Endodermal cell (in vitro differentiated cells): ENCODE data around the gene ZBP1. TPM values are rescaled to one million over a fixed set of nuclear protein-coding genes. Genes with fewer than 3 reads are reported as not detected.

Experiments used
- DNase-seq: peaks from one replicate; pipeline ENCODE4 v3.0.0-alpha.2; 2017
- H3K27ac ChIP-seq: 2 replicates; pipeline ENCODE4 v1.5.1; 2013; ENCODE audit warnings: mild to moderate bottlenecking, low read depth, low read length, moderate library complexity
- H3K27me3 ChIP-seq: 2 replicates; pipeline ENCODE4 v1.6.1; 2013; ENCODE audit warnings: mild to moderate bottlenecking, low read length, moderate library complexity; ENCODE audit not compliant: insufficient read depth, control insufficient read depth, poor library complexity, severe bottlenecking
- H3K36me3 ChIP-seq: 2 replicates; pipeline ENCODE4 v1.7.0; 2013; ENCODE audit warnings: mild to moderate bottlenecking, low read length, moderate library complexity; ENCODE audit not compliant: control insufficient read depth, insufficient read depth
- H3K4me1 ChIP-seq: one replicate; pipeline ENCODE4 v1.7.0; 2013; ENCODE audit warnings: low read length; ENCODE audit not compliant: control insufficient read depth, insufficient read depth
- H3K4me3 ChIP-seq: 2 replicates; pipeline ENCODE4 v1.5.1; 2013; ENCODE audit warnings: mild to moderate bottlenecking, low read length, moderate library complexity
- H3K9ac ChIP-seq: 2 replicates; pipeline ENCODE4 v1.6.1; 2013; ENCODE audit warnings: mild to moderate bottlenecking, low read length, moderate library complexity; ENCODE audit not compliant: poor library complexity, severe bottlenecking; ENCODE audit errors: extremely low read depth
- H3K9me3 ChIP-seq: 2 replicates; pipeline ENCODE4 v1.6.1; 2013; ENCODE audit warnings: mild to moderate bottlenecking, low read length, moderate library complexity; ENCODE audit not compliant: control insufficient read depth
- H3K27ac Mint-ChIP-seq: 2 replicates; pipeline ENCODE4 v1.8.0; 2020; ENCODE audit warnings: mixed read lengths
- H3K27me3 Mint-ChIP-seq: 2 replicates; pipeline ENCODE4 v1.8.0; 2021; ENCODE audit warnings: mild to moderate bottlenecking, mixed read lengths; ENCODE audit not compliant: insufficient read depth
- H3K36me3 Mint-ChIP-seq: 2 replicates; pipeline ENCODE4 v1.8.0; 2020; ENCODE audit warnings: low read depth, mixed read lengths
- H3K4me1 Mint-ChIP-seq: 2 replicates; pipeline ENCODE4 v1.8.0; 2020; ENCODE audit warnings: mixed read lengths
- H3K4me3 Mint-ChIP-seq: 2 replicates; pipeline ENCODE4 v1.8.0; 2020; ENCODE audit warnings: mild to moderate bottlenecking, moderate library complexity, mixed read lengths
- H3K9me3 Mint-ChIP-seq: 2 replicates; pipeline ENCODE4 v1.8.0; 2020; ENCODE audit warnings: mild to moderate bottlenecking, mixed read lengths
- WGBS, 2 experiments: methylation state at CpG; one replicate each; pipeline versions ENCODE4 v1.1.5 to v1.1.7; 2013; ENCODE audit warnings: missing lambda C conversion rate in 2 of 2, mixed read lengths in 1 of 2; ENCODE audit not compliant: insufficient coverage in 1 of 2, insufficient read length in 1 of 2; 5-methylcytosine and 5-hydroxymethylcytosine counted together
- total RNA-seq, 2 donors: library from RNA; stranded (reverse); fragmentation: NEBNext Ultra II Directional in 1 of 2; extraction: Animal tissue kit (Norgen Biotek cat#: 25700) in 1 of 2; gene quantifications; 2 replicates in 1 of 2; 3 replicates in 1 of 2; pipeline ENCODE4 v1.2.1, GENCODE V29; 2021
- TF ChIP-seq, protein P1 (sequence below): fragments of 200-600 bp; sonication (generic); conservative IDR thresholded peaks from 2 replicates; pipeline ENCODE4 v1.5.0; 2021; ENCODE audit warnings: antibody characterized with exemption, mild to moderate bottlenecking

Gene ZBP1
- total RNA-seq, 2 donors from 2014 or later = not detected

DNA sequence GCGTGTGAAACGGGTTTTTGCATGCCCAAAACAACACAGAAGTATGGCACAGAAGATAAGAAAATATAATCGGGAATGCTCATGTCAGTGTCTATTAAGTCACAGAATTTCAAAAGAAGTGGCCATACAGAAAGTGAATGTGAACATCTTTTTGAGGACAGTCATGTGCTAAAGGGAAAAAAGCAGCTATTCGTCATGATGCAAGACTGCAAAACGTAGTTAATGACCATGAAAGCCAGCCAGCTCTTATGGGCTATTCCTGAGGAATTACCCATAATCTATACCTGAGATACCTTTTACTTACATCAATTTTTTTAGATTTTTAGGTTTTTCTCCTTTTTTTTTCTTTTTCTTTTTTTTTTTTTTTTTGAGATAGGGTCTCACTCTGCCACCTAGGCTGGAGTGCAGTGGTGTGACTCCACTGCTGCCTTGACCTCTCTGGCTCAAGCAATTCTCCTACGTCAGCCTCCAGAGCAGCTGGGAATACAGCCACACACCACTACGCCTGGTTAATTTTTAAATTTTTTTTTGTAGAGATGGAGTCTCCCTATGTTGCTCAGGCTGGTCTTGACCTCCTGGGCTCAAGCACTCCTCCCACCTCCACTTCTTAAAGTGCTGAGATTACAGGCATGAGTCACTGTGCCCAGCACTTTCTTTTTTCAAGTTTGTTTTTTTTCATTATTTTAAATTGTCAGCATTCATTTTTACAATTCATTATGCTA, 18.1 kb upstream of the ZBP1 start:
- TF ChIP-seq, protein P1, sequence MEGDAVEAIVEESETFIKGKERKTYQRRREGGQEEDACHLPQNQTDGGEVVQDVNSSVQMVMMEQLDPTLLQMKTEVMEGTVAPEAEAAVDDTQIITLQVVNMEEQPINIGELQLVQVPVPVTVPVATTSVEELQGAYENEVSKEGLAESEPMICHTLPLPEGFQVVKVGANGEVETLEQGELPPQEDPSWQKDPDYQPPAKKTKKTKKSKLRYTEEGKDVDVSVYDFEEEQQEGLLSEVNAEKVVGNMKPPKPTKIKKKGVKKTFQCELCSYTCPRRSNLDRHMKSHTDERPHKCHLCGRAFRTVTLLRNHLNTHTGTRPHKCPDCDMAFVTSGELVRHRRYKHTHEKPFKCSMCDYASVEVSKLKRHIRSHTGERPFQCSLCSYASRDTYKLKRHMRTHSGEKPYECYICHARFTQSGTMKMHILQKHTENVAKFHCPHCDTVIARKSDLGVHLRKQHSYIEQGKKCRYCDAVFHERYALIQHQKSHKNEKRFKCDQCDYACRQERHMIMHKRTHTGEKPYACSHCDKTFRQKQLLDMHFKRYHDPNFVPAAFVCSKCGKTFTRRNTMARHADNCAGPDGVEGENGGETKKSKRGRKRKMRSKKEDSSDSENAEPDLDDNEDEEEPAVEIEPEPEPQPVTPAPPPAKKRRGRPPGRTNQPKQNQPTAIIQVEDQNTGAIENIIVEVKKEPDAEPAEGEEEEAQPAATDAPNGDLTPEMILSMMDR = no peak
- Histone ChIP-seq H3K9me3 (peaks cover 8% of the 10 kb centered on the region), H3K4me1 (no peaks in the 10 kb centered on the region), H3K27ac (no peak overlapping the region), H3K9ac (no peak overlapping the region), H3K36me3 (no peaks in the 10 kb centered on the region), H3K4me3 (no peak overlapping the region), H3K27me3 (no peaks in the 10 kb centered on the region)
- Mint-ChIP-seq H3K9me3 (peaks cover 6% of the 10 kb centered on the region), H3K4me1 (no peaks in the 10 kb centered on the region), H3K27ac (no peak overlapping the region), H3K27me3 (peaks cover 14% of the 10 kb centered on the region), H3K36me3 (no peaks in the 10 kb centered on the region), H3K4me3 (no peak overlapping the region)
- 89 to 91% methylated on average over 6 of the region's 7 CpGs for WGBS, 2 experiments
- DNase-seq = no peak

DNA sequence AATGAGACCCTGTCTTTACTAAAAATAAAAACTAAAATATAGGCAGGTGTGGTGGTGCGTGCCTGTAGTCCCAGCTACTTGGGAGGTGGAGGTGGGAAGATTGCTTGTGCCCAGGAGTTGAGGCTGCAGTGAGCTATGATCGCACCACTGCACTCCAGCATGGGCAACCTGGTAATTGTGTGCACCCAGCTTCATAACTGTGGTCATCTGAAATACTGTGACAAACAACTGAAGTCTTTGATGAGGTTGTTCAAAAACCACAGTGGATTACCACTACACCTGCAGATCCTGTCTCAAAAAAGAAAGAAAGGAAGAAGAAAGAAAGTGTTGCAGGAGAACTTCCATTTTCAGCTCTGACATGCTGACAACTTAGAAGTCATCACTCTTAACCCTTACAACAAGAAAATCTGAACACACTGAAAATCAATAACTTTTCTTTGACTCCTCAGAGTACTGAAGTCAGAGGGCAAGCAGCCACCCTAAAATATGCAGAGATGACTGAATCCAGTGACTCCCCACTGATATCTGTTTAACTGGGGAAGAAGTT, 13.8 kb upstream of the ZBP1 start:
- Histone ChIP-seq H3K4me3 (no peak overlapping the region), H3K9ac (no peak overlapping the region), H3K27ac (no peak overlapping the region), H3K4me1 (no peaks in the 10 kb centered on the region), H3K36me3 (no peaks in the 10 kb centered on the region), H3K9me3 (peaks cover 5% of the 10 kb centered on the region), H3K27me3 (no peaks in the 10 kb centered on the region)
- H3K27me3 Mint-ChIP-seq = peaks cover 17% of the 10 kb centered on the region
- H3K9me3 Mint-ChIP-seq = peaks cover 10% of the 10 kb centered on the region
- H3K27ac Mint-ChIP-seq = no peak overlapping the region
- TF ChIP-seq, protein P1 = no peak
- no peak overlapping the region for H3K4me3 Mint-ChIP-seq
- H3K4me1 Mint-ChIP-seq = no peaks in the 10 kb centered on the region
- no peaks in the 10 kb centered on the region for H3K36me3 Mint-ChIP-seq
- DNase-seq = no peak
- WGBS, 2 experiments = 89% methylated on average over 2 of the region's 2 CpGs

DNA sequence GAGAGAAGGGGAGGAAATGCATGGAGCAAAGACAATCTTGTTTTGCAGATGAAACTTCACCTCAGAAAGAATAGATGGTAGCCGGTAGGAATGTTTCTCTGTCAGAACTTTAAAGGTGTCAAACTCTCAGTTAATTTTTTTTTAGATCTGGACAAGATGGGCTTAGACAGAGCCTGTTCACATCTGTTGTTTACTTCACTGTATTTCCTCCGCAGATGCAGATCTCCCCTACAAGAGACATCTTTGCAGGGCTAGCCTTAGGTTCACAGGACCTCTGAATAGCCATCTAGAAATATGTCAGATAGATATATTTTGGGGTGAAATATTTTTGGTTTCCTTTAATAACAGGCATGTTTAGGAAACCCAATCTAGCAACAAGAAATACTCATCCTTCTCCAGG, 12.1 kb upstream of the ZBP1 start:
- no peaks in the 10 kb centered on the region for H3K4me1 ChIP-seq
- no peaks in the 10 kb centered on the region for H3K36me3 Mint-ChIP-seq
- TF ChIP-seq, protein P1 = no peak
- H3K9me3 Mint-ChIP-seq = peaks cover 11% of the 10 kb centered on the region
- 91% methylated on average over 1 to 2 of the region's 2 CpGs for WGBS, 2 experiments
- no peak overlapping the region for H3K4me3 ChIP-seq
- H3K27me3 Mint-ChIP-seq = peaks cover 14% of the 10 kb centered on the region
- H3K27me3 ChIP-seq = no peaks in the 10 kb centered on the region
- peaks cover 5% of the 10 kb centered on the region for H3K9me3 ChIP-seq
- DNase-seq = no peak
- no peak overlapping the region for H3K4me3 Mint-ChIP-seq
- no peaks in the 10 kb centered on the region for H3K36me3 ChIP-seq
- no peak overlapping the region for H3K9ac ChIP-seq
- no peaks in the 10 kb centered on the region for H3K4me1 Mint-ChIP-seq
- H3K27ac Mint-ChIP-seq = no peak overlapping the region
- no peak overlapping the region for H3K27ac ChIP-seq
